Raji (cell line): ENCODE results near the gene ENTPD6.

Source experiments
- POLR2A ChIP-seq: IDR thresholded peaks from 2 replicates; pipeline ENCODE4 v1.6.1; 2011; ENCODE audit warnings: low read depth, low read length, control low read depth; ENCODE audit not compliant: insufficient read depth

Gene ENTPD6

DNA sequence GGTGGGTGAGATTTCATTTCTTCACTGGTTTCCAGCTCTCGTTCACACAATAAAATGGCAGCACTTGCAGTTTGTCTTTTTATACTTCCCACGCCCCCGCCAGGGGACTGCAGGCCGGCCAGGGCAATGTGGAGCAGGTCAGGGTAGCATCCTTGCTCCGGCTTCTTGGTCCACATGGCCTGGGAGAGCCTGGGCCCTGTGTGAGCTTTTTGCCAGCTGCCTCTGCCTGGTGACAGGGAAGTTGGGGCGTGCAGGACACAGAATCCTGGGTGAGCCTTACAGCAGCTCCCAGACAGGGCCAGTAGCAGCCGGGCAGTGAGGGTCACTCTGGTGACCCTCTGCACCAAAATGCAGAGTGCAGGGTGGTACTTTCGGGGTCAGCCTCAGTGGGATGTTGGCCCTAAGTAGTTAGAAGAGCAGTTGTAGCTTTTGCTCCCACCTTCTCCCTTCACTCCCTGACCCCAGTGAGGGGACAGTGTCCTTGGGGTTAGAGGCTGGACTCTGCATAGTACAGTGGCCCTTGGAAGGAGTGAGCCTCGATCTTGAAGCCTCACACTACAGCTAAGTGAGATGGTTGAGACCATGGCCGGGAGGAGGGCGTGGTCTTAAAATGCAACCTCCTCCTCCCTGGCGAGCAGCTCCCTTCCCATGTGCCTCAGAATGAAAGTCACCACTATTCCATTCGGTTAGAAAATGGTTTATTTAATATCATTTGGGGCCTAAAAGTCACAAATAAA, 76.1 kb downstream of the ENTPD6 start:
- TF ChIP-seq POLR2A: no peak

DNA sequence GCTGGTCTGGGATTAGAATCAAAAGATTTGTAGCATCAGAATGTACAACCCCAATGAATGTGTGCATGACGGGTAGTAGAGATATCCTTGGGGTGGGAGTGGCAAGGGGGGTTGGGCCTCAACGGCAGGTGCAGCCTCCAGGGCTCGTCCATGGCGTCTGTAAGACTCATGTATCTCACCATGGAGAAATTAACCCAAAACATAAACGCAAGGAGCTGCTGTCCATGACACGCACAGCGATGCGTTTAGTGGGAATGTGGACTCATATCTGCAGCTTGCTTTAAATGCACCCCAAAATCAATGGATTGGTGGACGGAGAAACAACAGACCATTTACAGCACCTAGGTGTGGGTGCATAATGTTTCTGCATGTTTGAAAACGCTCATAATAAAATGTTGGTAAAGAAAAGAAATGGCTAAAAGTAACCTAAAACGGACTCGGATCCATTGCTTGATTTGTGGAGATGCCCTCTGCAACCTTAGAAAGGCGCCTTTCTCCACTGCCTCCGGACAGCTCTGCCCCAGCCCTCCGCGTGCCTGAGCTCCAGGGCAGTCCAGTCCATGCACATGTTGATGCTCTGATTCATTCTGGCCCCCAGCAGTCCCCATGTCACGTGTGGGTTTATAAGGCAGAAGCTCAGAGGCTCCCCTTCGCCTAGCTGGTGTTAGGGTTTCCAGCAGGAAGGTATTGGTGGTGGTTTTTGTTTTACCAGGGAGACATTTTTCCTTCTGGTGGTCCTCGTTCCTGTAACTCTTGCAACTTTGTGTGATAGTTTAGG, 76.9 kb downstream of the ENTPD6 start:
- TF ChIP-seq POLR2A: no peak

DNA sequence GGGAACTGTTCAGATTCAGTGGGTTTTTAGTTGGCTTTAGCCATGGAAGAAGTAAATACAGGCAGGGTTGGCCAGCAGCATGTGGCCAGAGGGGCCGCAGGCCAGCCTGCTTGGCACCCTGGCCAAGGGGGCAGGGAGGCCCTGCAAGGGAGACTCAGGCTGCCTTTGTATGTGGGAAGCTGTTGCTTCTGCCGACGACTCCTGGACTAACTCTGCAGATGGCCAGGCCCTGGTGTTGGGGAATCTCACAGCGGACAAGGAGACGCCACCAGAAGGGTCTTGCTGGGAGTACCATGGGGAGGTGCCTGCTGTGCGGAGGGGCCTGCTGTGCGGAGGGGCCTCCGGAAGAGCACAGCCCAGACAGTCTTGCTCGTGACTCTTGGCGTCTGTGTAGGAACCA, 77.5 kb downstream of the ENTPD6 start:
- no peak for TF ChIP-seq POLR2A

DNA sequence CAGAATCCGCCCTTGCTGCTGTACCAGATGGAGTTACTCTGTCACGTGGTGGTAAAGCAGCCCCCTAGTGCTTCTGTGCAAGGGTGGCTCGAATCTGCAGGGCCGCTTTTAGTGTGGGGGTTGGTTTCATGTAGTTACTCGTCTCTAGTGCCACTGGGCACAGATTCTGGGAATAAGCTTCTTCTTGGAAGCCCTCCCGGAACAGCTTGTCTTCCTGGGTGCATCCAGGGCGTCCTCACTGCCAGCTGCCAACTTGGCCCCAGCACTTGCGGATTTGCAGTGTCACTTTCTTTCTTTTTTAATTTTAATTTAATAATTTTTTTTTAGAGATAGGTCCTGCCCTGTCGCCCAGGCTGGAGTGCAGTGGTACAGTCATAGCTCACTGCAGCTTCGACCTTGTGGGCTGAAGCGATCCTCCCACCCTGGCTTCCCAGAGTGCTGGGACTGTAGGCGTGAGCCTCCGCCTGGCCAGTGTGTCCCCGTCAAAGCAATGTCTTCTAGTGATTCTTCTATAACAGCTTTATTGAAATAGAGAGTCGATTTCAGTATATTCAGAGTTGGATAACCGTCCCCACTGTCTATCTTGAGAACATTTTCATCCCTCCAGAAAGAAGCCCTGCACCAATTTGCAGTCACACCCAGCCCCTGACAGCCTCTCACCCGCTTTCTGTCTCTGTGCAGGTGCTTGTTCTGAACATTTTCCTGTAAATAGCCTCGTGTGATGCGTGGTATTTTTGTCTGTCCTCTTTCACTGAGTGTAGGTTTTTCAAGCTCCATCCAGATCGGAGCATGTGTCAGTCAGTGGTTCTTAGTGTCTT, 78.2 kb downstream of the ENTPD6 start:
- TF ChIP-seq POLR2A: no peak

DNA sequence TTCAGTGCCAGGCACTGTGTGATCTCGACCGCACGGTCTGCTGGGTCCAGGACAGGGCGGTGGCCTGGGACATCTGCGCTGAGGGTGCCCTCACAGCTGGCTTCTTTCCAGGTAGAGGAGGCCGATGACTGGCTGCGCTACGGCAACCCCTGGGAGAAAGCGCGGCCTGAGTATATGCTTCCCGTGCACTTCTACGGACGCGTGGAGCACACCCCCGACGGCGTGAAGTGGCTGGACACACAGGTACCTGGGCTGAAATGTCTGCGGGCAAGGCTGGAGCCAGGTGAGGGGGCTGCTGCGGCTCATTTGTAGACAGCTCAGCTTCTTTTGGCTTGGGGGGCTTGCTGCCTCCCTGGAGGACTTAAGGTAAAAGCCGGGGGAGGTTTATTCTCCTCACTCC, 79.0 kb downstream of the ENTPD6 start:
- TF ChIP-seq POLR2A: no peak

DNA sequence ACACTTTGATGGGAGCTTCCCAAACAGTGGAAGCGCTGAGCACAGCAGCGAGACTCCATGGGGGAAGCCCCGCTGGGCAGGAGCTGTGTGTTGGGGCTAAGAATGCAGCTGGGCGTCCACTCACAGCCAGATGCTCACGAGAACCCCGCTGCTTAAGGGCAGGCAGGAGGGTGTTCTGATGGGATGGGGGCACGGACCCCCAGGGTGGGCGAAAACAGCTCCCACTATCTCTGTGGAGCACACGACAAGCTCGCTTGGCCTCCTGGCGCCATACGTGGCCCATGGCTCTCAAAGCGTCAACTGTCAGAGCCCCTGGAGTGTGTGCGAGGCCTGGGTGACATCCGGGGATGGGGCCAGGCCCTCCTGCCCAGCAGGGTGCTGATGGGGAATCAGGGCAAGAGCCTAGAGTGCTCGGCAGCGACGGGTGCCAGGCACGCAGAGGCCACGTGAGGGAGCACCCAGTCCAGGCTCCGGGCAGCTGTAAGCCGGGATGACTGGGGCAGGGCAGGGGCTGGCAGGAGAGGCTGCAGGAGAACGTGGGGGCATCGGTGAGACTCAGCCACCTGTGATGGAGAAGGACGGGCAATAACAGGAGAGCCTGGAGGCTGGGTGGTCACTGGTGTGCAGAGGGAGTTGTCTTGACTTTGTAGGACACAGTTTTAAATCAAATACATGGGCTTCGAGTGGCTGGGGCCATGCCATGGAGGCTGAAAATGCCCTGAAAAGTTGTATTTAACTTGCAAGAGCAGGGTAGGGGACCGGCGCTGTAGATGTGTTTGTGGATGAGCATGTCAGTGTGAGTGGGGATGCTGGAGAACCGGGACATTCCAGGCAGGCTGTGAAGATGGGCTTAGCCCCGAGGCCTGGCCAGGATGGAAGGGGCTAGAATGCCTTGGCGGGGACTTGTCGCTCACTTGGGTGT, 79.6 kb downstream of the ENTPD6 start:
- TF ChIP-seq POLR2A: no peak

DNA sequence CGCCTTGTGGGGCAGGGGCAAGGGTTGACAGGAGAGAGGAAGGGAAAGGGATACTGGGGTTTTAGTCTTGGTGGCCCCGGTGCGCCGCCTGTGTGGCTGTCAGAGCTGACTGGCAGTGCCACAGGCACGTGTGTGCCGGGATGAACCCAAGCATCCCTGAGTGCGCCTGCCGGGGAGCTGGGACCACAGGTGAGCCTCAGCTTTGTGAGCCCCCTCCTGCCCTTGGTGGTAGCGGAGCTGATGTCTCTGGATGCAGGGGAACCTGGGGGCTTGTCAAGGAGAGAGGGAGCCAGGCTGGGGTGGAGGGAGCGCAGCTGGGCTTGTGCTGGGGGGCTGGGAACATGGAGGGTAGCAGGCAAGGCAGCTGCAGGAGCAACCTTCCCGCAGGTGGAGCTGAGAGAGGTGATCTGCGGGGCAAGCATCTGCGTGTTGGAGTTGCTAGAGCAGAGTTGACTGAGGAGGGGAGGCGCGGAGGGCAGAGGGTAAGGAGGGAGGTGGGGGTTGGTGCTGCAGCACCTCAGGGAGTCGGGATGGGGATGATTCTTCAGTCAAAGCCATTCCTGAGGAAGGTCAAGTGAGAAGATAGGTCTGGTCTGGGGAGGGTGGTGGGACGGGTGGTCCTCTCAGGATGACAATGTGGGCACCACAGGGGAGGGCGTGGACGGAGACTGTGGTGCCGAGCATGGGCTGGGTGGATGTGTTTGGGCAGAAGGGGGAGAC, 80.5 kb downstream of the ENTPD6 start:
- no peak for TF ChIP-seq POLR2A
